Muscle layer of duodenum (tissue), 2 donors: Measurements from ENCODE around the gene NECTIN1.

ENCODE experiments used
- H3K27ac ChIP-seq: one replicate; pipeline ENCODE4 v1.7.0; 2013; ENCODE audit warnings: mild to moderate bottlenecking, low read length
- H3K27me3 ChIP-seq: one replicate; pipeline ENCODE4 v1.7.0; 2013; ENCODE audit warnings: low read depth, mild to moderate bottlenecking, control low read depth, low read length
- H3K36me3 ChIP-seq, 2 donors: one replicate each; pipeline ENCODE4 v1.7.0; 2013; ENCODE audit warnings: low read length in 2 of 2, control low read depth in 1 of 2, mild to moderate bottlenecking in 1 of 2; ENCODE audit not compliant: insufficient read depth in 2 of 2, control insufficient read depth in 1 of 2
- H3K4me1 ChIP-seq, 2 donors: one replicate each; pipeline ENCODE4 v1.7.0; 2013; ENCODE audit warnings: low read length in 2 of 2, mild to moderate bottlenecking in 2 of 2, control low read depth in 1 of 2, moderate library complexity in 1 of 2; ENCODE audit not compliant: insufficient read depth in 2 of 2, control insufficient read depth in 1 of 2
- H3K4me3 ChIP-seq, 2 donors: one replicate each; pipeline ENCODE4 v1.7.0; 2013; ENCODE audit warnings: low read length in 2 of 2, low read depth in 1 of 2, mild to moderate bottlenecking in 1 of 2
- H3K9me3 ChIP-seq, 2 donors: one replicate each; pipeline ENCODE4 v1.7.0; 2013; ENCODE audit warnings: low read length in 2 of 2, control low read depth in 1 of 2, mild to moderate bottlenecking in 1 of 2; ENCODE audit not compliant: control insufficient read depth in 1 of 2
- donor health status: healthy.

NECTIN1 gene

GRCh38 chr11:119686177-119686882 is 42.7 kb downstream of the NECTIN1 start:
- no peak overlapping the region for H3K4me3 ChIP-seq
- H3K36me3 ChIP-seq: no peaks in the 10 kb centered on the region
- H3K9me3 ChIP-seq: no peaks in the 10 kb centered on the region
- no peak overlapping the region for H3K27ac ChIP-seq
- peaks cover 7 to 15% of the 10 kb centered on the region in 2 donors for H3K4me1 ChIP-seq
- H3K27me3 ChIP-seq: no peaks in the 10 kb centered on the region

GRCh38 chr11:119685111-119685746 is 43.8 kb downstream of the NECTIN1 start:
- no peaks in the 10 kb centered on the region for H3K9me3 ChIP-seq
- H3K4me3 ChIP-seq: no peak overlapping the region
- no peaks in the 10 kb centered on the region for H3K27me3 ChIP-seq
- peaks cover 14 to 23% of the 10 kb centered on the region in 2 donors for H3K4me1 ChIP-seq
- no peak overlapping the region for H3K27ac ChIP-seq
- H3K36me3 ChIP-seq: no peaks in the 10 kb centered on the region

- Histone ChIP-seq H3K4me1 (peaks cover 14 to 24% of the 10 kb centered on the region in 2 donors), H3K4me3 (no peak overlapping the region), H3K9me3 (no peaks in the 10 kb centered on the region), H3K27ac (no peak overlapping the region), H3K36me3 (no peaks in the 10 kb centered on the region), H3K27me3 (no peaks in the 10 kb centered on the region)
These were observed 44.5 kb downstream of the NECTIN1 start for GRCh38 chr11:119684361-119685110.

GRCh38 chr11:119683783-119684182 is 45.2 kb downstream of the NECTIN1 start:
- H3K36me3 ChIP-seq: no peaks in the 10 kb centered on the region
- H3K4me1 ChIP-seq: peaks cover 14 to 24% of the 10 kb centered on the region in 2 donors
- H3K4me3 ChIP-seq: no peak overlapping the region
- no peaks in the 10 kb centered on the region for H3K9me3 ChIP-seq
- H3K27me3 ChIP-seq: no peaks in the 10 kb centered on the region
- no peak overlapping the region for H3K27ac ChIP-seq

GRCh38 chr11:119681361-119681910 is 47.6 kb downstream of the NECTIN1 start:
- no peak overlapping the region for H3K4me3 ChIP-seq
- no peaks in the 10 kb centered on the region for H3K27me3 ChIP-seq
- H3K36me3 ChIP-seq: peaks cover 6 to 12% of the 10 kb centered on the region in 2 donors
- peaks cover 14% of the 10 kb centered on the region in 2 donors for H3K4me1 ChIP-seq
- no peaks in the 10 kb centered on the region for H3K9me3 ChIP-seq
- H3K27ac ChIP-seq: no peak overlapping the region

DNA sequence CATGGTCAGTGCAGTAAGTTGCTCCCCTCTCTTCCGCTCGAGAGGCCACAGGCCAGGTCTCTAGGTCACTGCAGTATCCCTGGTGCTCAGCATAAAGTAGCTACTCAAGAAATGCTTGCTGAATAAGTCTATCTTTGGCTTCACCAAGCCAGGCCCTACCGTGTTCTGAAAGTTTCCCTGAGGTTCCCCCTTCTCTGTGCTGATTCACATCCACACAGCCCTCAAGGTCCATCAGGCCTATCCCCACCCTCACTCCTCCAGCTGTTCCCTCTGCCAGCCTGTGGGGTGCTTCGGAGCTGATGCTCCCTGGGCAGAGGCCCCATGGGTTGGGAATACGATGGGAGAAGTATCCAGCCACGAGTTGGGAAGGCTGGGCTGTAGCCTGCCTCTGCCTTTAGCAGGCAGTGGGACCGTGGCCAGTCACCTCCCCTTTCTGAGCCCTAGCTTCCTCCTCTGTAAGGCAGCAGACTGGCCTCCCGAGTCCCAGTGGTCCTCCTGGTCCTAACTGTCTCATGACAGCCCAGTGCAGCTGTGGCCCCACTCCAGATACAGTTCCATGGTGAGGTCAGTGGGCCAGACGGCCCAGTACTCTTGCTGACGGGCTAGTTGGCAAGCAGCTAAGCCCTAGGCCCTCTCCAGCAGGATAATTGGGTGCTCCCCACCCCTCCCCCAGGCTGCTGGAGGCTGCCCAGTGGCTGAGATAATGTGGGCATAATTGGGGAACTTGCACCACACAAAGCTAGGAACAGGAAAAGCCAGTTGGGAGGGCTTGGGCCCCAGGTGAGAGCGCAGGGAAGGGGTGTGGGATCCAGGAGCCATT is 48.2 kb downstream of the NECTIN1 start:
- Histone ChIP-seq H3K4me1 (peaks cover 13 to 14% of the 10 kb centered on the region in 2 donors), H3K9me3 (no peaks in the 10 kb centered on the region), H3K36me3 (peaks cover 6 to 12% of the 10 kb centered on the region in 2 donors), H3K27me3 (no peaks in the 10 kb centered on the region), H3K27ac (no peak overlapping the region), H3K4me3 (no peak overlapping the region)

DNA sequence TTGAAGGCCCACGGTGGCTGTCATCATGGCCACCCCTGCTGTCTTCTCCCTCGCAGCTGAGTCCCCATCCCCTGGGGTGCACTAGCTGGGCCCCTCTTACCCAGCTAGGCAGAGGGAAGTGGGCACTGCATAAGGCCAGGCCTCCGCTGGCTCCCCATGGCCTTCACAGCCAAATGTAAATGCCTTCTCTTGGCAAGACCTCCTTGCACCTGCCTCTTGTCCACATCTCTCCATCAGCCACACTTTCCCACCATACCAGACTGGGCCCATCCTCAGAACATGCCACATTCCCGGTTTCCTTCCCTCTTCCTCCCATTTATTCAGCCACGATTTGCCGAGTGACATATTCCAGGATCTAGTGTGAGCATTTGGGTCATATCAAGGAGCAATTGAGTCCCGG is 49.7 kb downstream of the NECTIN1 start:
- Histone ChIP-seq H3K36me3 (peaks cover 10 to 12% of the 10 kb centered on the region in 2 donors), H3K4me3 (no peak overlapping the region), H3K9me3 (no peaks in the 10 kb centered on the region), H3K4me1 (peaks cover 8 to 13% of the 10 kb centered on the region in 2 donors), H3K27ac (no peak overlapping the region), H3K27me3 (no peaks in the 10 kb centered on the region)

DNA sequence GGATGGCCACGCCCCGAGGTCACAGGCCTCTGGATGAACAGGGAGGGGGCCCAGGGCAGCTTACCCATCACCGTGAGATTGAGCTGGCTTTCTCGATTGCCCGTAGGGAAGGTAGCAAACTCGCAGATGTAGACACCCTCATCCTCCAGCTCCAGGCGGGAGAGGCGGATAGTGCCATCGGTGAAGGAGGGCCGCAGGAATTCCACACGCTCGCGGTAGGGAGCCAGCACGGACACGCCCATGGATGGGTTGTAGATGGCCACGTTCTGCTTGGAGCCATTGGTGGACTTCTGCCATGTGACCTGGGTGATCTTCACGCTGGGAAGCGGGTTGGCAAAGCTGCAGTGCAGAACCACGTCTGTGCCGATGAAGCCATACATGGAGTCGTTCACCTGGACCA is 50.6 kb downstream of the NECTIN1 start:
- peaks cover 10 to 12% of the 10 kb centered on the region in 2 donors for H3K36me3 ChIP-seq
- H3K4me1 ChIP-seq: peaks cover 7 to 13% of the 10 kb centered on the region in 2 donors
- H3K4me3 ChIP-seq: no peak overlapping the region
- no peak overlapping the region for H3K27ac ChIP-seq
- H3K27me3 ChIP-seq: no peaks in the 10 kb centered on the region
- no peaks in the 10 kb centered on the region for H3K9me3 ChIP-seq

GRCh38 chr11:119677840-119678239 is 51.2 kb downstream of the NECTIN1 start:
- Histone ChIP-seq H3K9me3 (no peaks in the 10 kb centered on the region), H3K4me3 (no peak overlapping the region), H3K27ac (no peak overlapping the region), H3K36me3 (peaks cover 10 to 12% of the 10 kb centered on the region in 2 donors), H3K4me1 (peaks cover 7 to 16% of the 10 kb centered on the region in 2 donors), H3K27me3 (no peaks in the 10 kb centered on the region)

- peaks cover 7 to 27% of the 10 kb centered on the region in 2 donors for H3K4me1 ChIP-seq
- no peaks in the 10 kb centered on the region for H3K9me3 ChIP-seq
- no peak overlapping the region for H3K4me3 ChIP-seq
- no peak overlapping the region for H3K27ac ChIP-seq
- peaks cover 10 to 12% of the 10 kb centered on the region in 2 donors for H3K36me3 ChIP-seq
- no peaks in the 10 kb centered on the region for H3K27me3 ChIP-seq
These were observed 52.5 kb downstream of the NECTIN1 start for GRCh38 chr11:119676461-119677020.
